ENCODE results near the gene SCNN1B.
A peak's percentile ranks its signal among the peaks of the same experiment; 100 is the strongest.

Gene SCNN1B

GRCh38 chr16:23316634-23317265 lies 14.6 kb downstream of the SCNN1B start:
- no peak for TF ChIP-seq CTCF (conservative IDR thresholded peaks at IDR 0.05)
- peak overlapping the region; percentile 63 for H3K27ac ChIP-seq

- TF ChIP-seq CTCF (conservative IDR thresholded peaks at IDR 0.05) = no peak
- peak overlapping the region; percentile 63 for H3K27ac ChIP-seq
Measured at GRCh38 chr16:23317266-23317661, 15.2 kb downstream of the SCNN1B start.

- TF ChIP-seq CTCF (conservative IDR thresholded peaks at IDR 0.05) = no peak
- peak overlapping the region; percentile 63 for H3K27ac ChIP-seq
Measured at GRCh38 chr16:23317751-23318150, 15.6 kb downstream of the SCNN1B start.

GRCh38 chr16:23318639-23319038 lies 16.5 kb downstream of the SCNN1B start:
- TF ChIP-seq CTCF (conservative IDR thresholded peaks at IDR 0.05) = no peak

GRCh38 chr16:23319861-23320615 lies 17.9 kb downstream of the SCNN1B start:
- no peak for TF ChIP-seq CTCF (conservative IDR thresholded peaks at IDR 0.05)
- H3K27ac ChIP-seq = no peak overlapping the region

More at GRCh38 chr16:23318639-23319038, 16.5 kb downstream of the SCNN1B start:
- no peak overlapping the region for H3K27ac ChIP-seq

- no peak overlapping the region for H3K27ac ChIP-seq
- TF ChIP-seq CTCF (conservative IDR thresholded peaks at IDR 0.05) = no peak
Measured at GRCh38 chr16:23320693-23321092, 18.6 kb downstream of the SCNN1B start.

- no peak for TF ChIP-seq CTCF (conservative IDR thresholded peaks at IDR 0.05)
- H3K27ac ChIP-seq = no peak overlapping the region
Measured at GRCh38 chr16:23321206-23321875, 19.2 kb downstream of the SCNN1B start.
